Smooth muscle cell (in vitro differentiated cells): ENCODE data around the gene IGLL1. TPM values are rescaled to one million over a fixed set of nuclear protein-coding genes. Genes with fewer than 3 reads are reported as not detected.
"Not testable (repeated sequence)": the region's sequence is repeated elsewhere in the genome, so short reads cannot be mapped to it uniquely, and the experiment has no call there.

Source experiments
- DNase-seq: peaks from one replicate; lab custom pipeline; 2025; ENCODE audit not compliant: unreplicated experiment; lab: John Stamatoyannopoulos, UW
- H2AFZ ChIP-seq: fragments of 200-600 bp; sonication (generic); 2 replicates; pipeline ENCODE4 v1.6.0; 2016; ENCODE audit warnings: antibody characterized with exemption, low read depth, mild to moderate bottlenecking
- H3F3A ChIP-seq: fragments of 200-600 bp; sonication (generic); 2 replicates; pipeline ENCODE4 v1.6.0; 2017; ENCODE audit warnings: antibody characterized with exemption, low read depth
- H3K27ac ChIP-seq: fragments of 200-600 bp; sonication (generic); 2 replicates; pipeline ENCODE4 v1.5.1; 2016; ENCODE audit warnings: low read depth, mild to moderate bottlenecking
- H3K27me3 ChIP-seq: fragments of 200-600 bp; sonication (generic); 2 replicates; pipeline ENCODE4 v1.6.1; 2016; ENCODE audit warnings: low read depth, mild to moderate bottlenecking
- H3K36me3 ChIP-seq: fragments of 200-600 bp; sonication (generic); 2 replicates; pipeline ENCODE4 v1.5.1; 2016; ENCODE audit warnings: low read depth
- H3K4me1 ChIP-seq: fragments of 200-600 bp; sonication (generic); 2 replicates; pipeline ENCODE4 v1.5.1; 2016; ENCODE audit warnings: low read depth
- H3K4me2 ChIP-seq: fragments of 200-600 bp; sonication (generic); 2 replicates; pipeline ENCODE4 v1.6.0; 2016; ENCODE audit warnings: mild to moderate bottlenecking
- H3K4me3 ChIP-seq: fragments of 200-600 bp; sonication (generic); 2 replicates; pipeline ENCODE4 v1.5.1; 2016; ENCODE audit warnings: mild to moderate bottlenecking
- H3K79me2 ChIP-seq: fragments of 200-600 bp; sonication (generic); 2 replicates; pipeline ENCODE4 v1.6.0; 2016; ENCODE audit warnings: low read depth, mild to moderate bottlenecking
- H3K9ac ChIP-seq: fragments of 200-600 bp; sonication (generic); 2 replicates; pipeline ENCODE4 v1.6.0; 2016; ENCODE audit warnings: low read depth
- H3K9me3 ChIP-seq: fragments of 200-600 bp; sonication (generic); replicated peaks from 2 replicates; pipeline ENCODE4 v1.5.1; 2016; ENCODE audit warnings: low read depth
- H4K20me1 ChIP-seq: fragments of 200-600 bp; sonication (generic); 2 replicates; pipeline ENCODE4 v1.6.0; 2016; ENCODE audit warnings: low read depth
- WGBS: methylation state at CpG from one replicate; pipeline ENCODE4 v1.1.7; 2016; ENCODE audit warnings: low lambda C conversion rate; 5-methylcytosine and 5-hydroxymethylcytosine counted together
- polyA plus RNA-seq: library from polyadenylated mRNA; unstranded; fragments of >200 nt; fragmentation: Nextera tagmentation; extraction: Ambion mirVana; gene quantifications from 2 replicates; pipeline ENCODE4 v1.2.1, GENCODE V29; 2016
- total RNA-seq: library from RNA; depleted of rRNA; stranded (reverse); fragments of >200 nt; gene quantifications from 2 replicates; pipeline ENCODE4 v1.2.3, GENCODE V29; 2014
- TF ChIP-seq, protein P1 (sequence below): fragments of 200-600 bp; sonication (generic); IDR thresholded peaks from 2 replicates; pipeline ENCODE4 v1.5.1; 2017; ENCODE audit warnings: borderline replicate concordance, mild to moderate bottlenecking, antibody characterized with exemption; ENCODE audit not compliant: insufficient read depth, poor library complexity, severe bottlenecking

The IGLL1 gene
- not detected in 2 replicates for total RNA-seq
- polyA plus RNA-seq: not detected in 2 replicates

DNA sequence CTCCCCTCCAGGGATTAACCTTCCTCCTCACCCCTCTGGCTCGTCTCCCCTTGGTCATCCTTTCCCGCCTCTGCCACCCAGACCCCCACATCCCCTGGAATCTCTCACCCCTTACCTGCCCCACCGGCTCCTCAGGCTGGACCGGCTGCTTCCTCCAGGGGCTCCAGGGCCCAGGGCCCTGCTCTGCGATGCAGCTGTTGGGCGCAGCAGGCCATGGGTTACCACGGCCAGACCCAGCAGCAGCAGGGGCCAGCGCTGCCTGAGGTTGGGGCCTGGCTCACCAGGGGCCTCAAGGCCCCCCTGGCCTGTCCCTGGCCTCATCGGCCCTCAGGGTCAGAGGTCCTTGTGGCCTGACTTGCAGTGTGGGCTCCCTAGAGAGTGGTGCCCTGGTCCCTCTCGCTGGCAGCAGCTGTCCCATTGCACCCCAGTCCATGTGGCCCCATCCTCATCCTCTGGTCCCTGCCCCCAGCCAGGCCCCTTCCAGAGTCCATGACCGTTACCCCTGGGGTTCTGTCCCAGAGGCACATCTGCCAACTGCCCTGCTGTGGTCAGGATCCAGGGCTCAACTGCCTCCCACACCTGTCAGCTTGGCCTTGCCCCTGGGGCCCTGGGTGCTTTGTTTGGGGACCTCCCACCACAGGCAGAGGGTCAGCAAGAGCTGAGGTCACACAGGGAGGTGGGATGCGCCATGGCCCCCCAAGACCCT is at the start of gene IGLL1:
IGLL1 (minus strand) TSS at position 421 of the 706 bp plus-strand sequence; CDS start at position 321, 100 bp downstream.
- Histone ChIP-seq H3K36me3 (no peaks in the 10 kb centered on the region), H3K4me3 (no peak within 1 kb of the TSS), H3K4me1 (no peaks in the 10 kb centered on the region), H3K27ac (no peak within 1 kb of the TSS), H3K27me3 (peaks cover 5% of the 10 kb centered on the region), H3K79me2 (no peaks in the 10 kb centered on the region), H3K4me2 (no peak within 1 kb of the TSS), H3K9me3 (no peaks in the 10 kb centered on the region), H3F3A (no peaks in the 10 kb centered on the region), H3K9ac (no peak within 1 kb of the TSS), H2AFZ (no peak within 1 kb of the TSS), H4K20me1 (no peaks in the 10 kb centered on the region)
- TF ChIP-seq, protein P1, sequence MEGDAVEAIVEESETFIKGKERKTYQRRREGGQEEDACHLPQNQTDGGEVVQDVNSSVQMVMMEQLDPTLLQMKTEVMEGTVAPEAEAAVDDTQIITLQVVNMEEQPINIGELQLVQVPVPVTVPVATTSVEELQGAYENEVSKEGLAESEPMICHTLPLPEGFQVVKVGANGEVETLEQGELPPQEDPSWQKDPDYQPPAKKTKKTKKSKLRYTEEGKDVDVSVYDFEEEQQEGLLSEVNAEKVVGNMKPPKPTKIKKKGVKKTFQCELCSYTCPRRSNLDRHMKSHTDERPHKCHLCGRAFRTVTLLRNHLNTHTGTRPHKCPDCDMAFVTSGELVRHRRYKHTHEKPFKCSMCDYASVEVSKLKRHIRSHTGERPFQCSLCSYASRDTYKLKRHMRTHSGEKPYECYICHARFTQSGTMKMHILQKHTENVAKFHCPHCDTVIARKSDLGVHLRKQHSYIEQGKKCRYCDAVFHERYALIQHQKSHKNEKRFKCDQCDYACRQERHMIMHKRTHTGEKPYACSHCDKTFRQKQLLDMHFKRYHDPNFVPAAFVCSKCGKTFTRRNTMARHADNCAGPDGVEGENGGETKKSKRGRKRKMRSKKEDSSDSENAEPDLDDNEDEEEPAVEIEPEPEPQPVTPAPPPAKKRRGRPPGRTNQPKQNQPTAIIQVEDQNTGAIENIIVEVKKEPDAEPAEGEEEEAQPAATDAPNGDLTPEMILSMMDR: no peak
- 82% methylated on average over 12 of the region's 12 CpGs for WGBS
- DNase-seq: no peak

GRCh38 chr22:23628056-23628743 is 48.1 kb upstream of the IGLL1 start:
- H3K4me2 ChIP-seq, H3K27ac ChIP-seq, H3K79me2 ChIP-seq, H2AFZ ChIP-seq, H4K20me1 ChIP-seq, H3F3A ChIP-seq, H3K9ac ChIP-seq, H3K4me1 ChIP-seq, H3K9me3 ChIP-seq, H3K27me3 ChIP-seq, DNase-seq, H3K4me3 ChIP-seq, H3K36me3 ChIP-seq: not testable (repeated sequence)
- WGBS: 81% methylated on average over 6 of the region's 6 CpGs

DNA sequence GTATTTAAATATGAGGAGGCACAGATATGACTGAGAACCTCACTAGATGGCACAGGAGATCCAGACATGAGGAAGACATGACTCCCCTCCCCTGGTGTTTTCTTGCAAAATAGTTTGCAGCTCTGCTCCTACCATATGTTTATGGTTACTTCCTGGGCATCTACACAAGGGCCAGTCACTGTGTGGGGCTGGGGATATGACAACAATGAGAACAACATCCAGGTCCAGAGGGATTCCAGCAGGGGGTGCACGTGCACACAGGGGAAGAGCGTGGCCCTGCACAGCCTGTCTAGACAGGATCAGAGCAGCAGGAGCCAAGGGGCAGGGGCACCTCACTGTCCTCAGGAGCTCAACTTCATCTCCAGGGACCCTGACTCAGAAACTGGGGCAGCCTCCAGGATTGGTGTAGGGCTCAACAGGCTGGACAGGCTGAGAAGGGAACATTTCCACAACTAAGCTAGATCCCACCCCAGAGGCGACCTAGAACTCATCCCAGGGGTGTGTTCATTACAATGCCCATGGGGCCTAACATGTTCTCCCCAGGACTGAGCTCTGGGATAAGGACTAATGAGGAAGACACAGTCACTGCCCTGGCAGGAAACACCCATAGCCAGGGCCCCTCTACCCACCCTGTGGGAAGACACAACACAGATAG is 47.4 kb upstream of the IGLL1 start:
- H3K4me3 ChIP-seq, H3K9me3 ChIP-seq, H3K4me1 ChIP-seq, H3K79me2 ChIP-seq, H3K9ac ChIP-seq, H3K27ac ChIP-seq, H3K36me3 ChIP-seq, H3K27me3 ChIP-seq, H3K4me2 ChIP-seq, H4K20me1 ChIP-seq, H3F3A ChIP-seq, H2AFZ ChIP-seq, DNase-seq: not testable (repeated sequence)
- 78% methylated on average over 3 of the region's 3 CpGs for WGBS

DNA sequence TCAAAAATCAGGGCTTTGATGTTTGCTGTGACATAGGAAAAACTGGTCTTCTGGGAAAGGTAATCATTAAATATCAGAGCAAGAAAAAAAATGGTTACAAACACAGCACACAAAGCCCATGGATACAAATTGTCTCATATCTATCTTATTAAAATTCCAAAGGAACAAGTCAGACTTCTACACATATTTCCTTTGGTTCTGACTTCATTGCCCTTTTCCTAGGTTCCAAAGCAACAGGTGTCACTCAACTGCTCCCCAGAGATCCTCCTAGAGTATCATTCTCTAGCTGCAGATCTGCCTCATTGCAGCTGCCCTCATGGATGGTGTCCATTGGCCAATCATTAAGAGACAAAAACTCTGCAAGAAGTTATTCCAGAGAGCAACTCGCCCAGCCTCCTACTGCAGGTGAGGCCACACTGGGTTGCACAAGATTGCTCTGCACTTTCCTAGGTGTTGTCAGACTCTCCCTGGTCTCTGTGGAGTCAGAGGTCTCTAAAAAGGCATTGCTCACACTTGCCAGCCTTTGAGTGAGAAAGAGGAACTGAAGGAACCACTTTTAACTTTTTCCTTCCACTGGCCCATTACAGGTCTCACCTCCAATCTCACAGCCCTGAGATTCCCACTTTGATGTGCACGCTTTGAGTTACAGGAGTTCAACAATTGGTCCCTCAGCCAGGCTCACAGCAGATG is 46.3 kb upstream of the IGLL1 start:
- H3K4me1 ChIP-seq: no peaks in the 10 kb centered on the region
- H3K36me3 ChIP-seq: no peaks in the 10 kb centered on the region
- H3F3A ChIP-seq: no peaks in the 10 kb centered on the region
- H3K9ac ChIP-seq: no peak overlapping the region
- WGBS: 89% methylated on average over 2 of the region's 2 CpGs
- no peak overlapping the region for H3K4me3 ChIP-seq
- H2AFZ ChIP-seq: no peak overlapping the region
- no peak overlapping the region for H3K4me2 ChIP-seq
- H3K27ac ChIP-seq: no peak overlapping the region
- no peaks in the 10 kb centered on the region for H4K20me1 ChIP-seq
- H3K9me3 ChIP-seq: no peaks in the 10 kb centered on the region
- no peaks in the 10 kb centered on the region for H3K79me2 ChIP-seq
- no peak for DNase-seq
- no peaks in the 10 kb centered on the region for H3K27me3 ChIP-seq
- TF ChIP-seq, protein P1: no peak
